NCI-H1048 (cell line): ENCODE measurements around the gene H1-8.
A peak's percentile ranks its signal among the peaks of the same experiment; 100 is the strongest.
"Not testable (repeated sequence)": the region's sequence is repeated elsewhere in the genome, so short reads cannot be mapped to it uniquely, and the experiment has no call there.

Source experiments
- DNase-seq: peaks from one replicate; lab custom pipeline; 2025; lab: John Stamatoyannopoulos, UW

H1-8 gene

GRCh38 chr3:129515108-129515820 lies 27.7 kb upstream of the H1-8 start:
- not testable (repeated sequence) for DNase-seq

GRCh38 chr3:129515821-129516432 lies 27.0 kb upstream of the H1-8 start:
- DNase-seq: not testable (repeated sequence)

- DNase-seq: no peak
Observed at GRCh38 chr3:129517516-129517915, 25.5 kb upstream of the H1-8 start.

- DNase-seq: no peak
Observed at GRCh38 chr3:129518038-129518561, 24.9 kb upstream of the H1-8 start.

GRCh38 chr3:129518581-129518980 lies 24.4 kb upstream of the H1-8 start:
- no peak for DNase-seq

GRCh38 chr3:129519449-129519848 lies 23.5 kb upstream of the H1-8 start:
- DNase-seq: no peak

GRCh38 chr3:129519896-129520715 lies 22.9 kb upstream of the H1-8 start:
- no peak for DNase-seq

- DNase-seq: no peak
Observed at GRCh38 chr3:129520960-129521359, 22.0 kb upstream of the H1-8 start.

GRCh38 chr3:129521611-129522010 lies 21.4 kb upstream of the H1-8 start:
- DNase-seq: no peak

GRCh38 chr3:129522953-129523352 lies 20.0 kb upstream of the H1-8 start:
- DNase-seq: no peak

- DNase-seq: peak; percentile 12
Observed at GRCh38 chr3:129524081-129524480, 18.9 kb upstream of the H1-8 start.

GRCh38 chr3:129525341-129525968 lies 17.5 kb upstream of the H1-8 start:
- DNase-seq: no peak

- no peak for DNase-seq
Observed at GRCh38 chr3:129526121-129526900, 16.7 kb upstream of the H1-8 start.

- no peak for DNase-seq
Observed at GRCh38 chr3:129527262-129527661, 15.7 kb upstream of the H1-8 start.

- DNase-seq: no peak
Observed at GRCh38 chr3:129528589-129529100, 14.3 kb upstream of the H1-8 start, which contains the start of gene RHO. Gene RHO, plus strand, starts transcription at chr3:129528639. Its CDS starts 95 bp downstream, at chr3:129528734.

- DNase-seq: no peak
Observed at GRCh38 chr3:129529436-129530210, 13.4 kb upstream of the H1-8 start.

GRCh38 chr3:129530251-129530791 lies 12.7 kb upstream of the H1-8 start:
- DNase-seq: no peak

- no peak for DNase-seq
Observed at GRCh38 chr3:129530821-129531220, 12.2 kb upstream of the H1-8 start.

- DNase-seq: no peak
Observed at GRCh38 chr3:129531699-129532098, 11.3 kb upstream of the H1-8 start.

GRCh38 chr3:129532261-129532660 lies 10.7 kb upstream of the H1-8 start:
- DNase-seq: no peak
